GM10847 (cell line): ENCODE results near the gene ATAD1.

Source experiments
- POLR2A ChIP-seq: IDR thresholded peaks from 2 replicates; pipeline ENCODE4 v1.6.1; 2011; ENCODE audit not compliant: insufficient read length; ENCODE audit errors: extremely low read depth

ATAD1 gene

DNA sequence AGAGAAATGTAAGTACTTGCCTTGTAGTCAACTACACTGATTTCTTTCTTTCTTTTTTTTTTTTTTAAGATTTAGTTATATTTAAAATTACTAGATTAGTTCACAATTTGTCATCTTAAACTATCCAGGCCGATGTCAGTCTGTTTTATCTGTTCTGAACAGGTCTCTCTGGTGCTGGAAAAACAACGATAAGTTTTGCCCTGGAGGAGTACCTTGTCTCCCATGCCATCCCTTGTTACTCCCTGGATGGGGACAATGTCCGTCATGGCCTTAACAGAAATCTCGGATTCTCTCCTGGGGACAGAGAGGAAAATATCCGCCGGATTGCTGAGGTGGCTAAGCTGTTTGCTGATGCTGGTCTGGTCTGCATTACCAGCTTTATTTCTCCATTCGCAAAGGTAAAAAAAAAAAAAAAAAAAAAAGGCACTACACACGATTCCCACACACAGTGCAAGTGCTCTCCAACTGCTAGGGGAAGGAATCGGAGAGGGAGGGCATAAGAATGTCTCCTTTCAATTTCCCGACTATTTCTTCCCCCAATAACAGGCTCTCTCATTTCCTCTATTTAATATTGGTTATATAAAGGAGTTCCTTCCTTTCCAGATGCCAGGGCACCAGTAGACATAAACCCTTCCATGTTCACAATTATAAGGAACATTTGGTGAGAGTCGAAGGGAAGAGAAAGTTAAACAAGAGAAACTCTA, 105.0 kb downstream of the ATAD1 start:
- no peak for TF ChIP-seq POLR2A

DNA sequence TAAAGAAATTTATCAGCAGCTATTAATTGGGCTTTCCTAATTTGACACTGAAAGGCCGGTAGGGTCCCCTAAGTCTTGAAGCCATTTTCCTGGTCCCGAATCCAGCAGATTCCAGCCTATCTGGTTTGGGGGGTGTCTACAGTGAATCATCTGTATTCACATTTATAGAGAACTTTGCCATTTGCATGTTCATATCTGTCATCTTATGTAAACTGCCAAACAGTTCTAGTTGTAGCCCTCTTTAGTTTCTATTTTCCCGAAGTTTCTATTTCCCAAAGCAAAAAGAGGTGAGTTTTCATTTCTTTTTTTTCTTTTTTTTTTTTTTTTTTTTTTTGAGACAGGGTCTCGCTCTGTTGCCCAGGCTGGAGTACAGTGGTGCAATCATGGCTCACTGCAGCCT, 110.8 kb downstream of the ATAD1 start:
- no peak for TF ChIP-seq POLR2A

DNA sequence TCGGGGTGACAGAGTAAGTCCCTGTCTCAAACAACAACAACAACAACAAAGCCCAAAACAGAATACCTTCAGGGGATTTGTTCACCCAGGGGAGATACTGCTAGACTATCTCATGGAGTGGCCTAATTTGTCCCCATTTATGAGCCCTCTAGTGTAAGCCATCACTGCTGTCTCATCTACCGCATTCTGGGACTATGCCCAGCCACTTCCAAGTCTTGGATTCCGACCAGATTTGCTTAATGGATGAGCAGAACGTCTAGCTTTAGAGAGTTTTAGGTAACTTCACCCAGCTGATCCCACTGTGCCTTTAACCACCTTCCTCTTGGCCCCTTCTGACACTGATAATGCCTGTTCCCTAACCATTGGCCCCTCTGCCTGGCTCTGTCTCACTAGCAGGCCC, 111.3 kb downstream of the ATAD1 start:
- TF ChIP-seq POLR2A = no peak

DNA sequence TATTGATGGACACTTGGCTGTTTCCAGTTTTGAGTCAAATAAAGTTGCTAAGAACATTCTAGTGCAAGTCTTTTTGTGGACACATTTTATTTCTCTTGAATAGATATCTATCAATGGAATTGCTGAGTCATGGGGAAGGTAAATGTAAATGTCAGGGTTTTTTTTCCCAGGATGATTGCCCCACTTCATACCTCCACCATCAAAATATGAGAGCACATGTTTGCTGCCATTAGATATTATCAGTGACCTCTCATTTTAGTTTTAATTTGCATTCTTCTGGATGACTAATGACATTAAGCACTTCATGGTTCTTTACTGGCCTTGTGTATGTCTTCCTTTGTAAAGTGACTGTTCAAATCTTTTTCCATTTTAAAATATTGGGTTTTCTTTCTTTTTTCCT, 112.7 kb downstream of the ATAD1 start:
- TF ChIP-seq POLR2A = no peak

- TF ChIP-seq POLR2A = no peak
Observed at GRCh38 chr10:87703771-87704170, 114.3 kb downstream of the ATAD1 start.

- TF ChIP-seq POLR2A = no peak
Observed at GRCh38 chr10:87702973-87703294, 115.1 kb downstream of the ATAD1 start.

GRCh38 chr10:87702260-87702972, 115.6 kb downstream of the ATAD1 start:
- no peak for TF ChIP-seq POLR2A
